HEK293 (cell line): ENCODE results near the gene HYPK.

Experiments
- ZFP3 ChIP-seq: fragments of 450-650 bp; formaldehyde crosslinking; IDR thresholded peaks from 2 replicates; pipeline ENCODE4 v1.5.1; 2016; ENCODE audit warnings: low read depth, missing biosample characterization, missing genetic modification characterization
- ZNF132 ChIP-seq: fragments of 450-650 bp; formaldehyde crosslinking; IDR thresholded peaks from 2 replicates; pipeline ENCODE4 v1.5.1; 2017; ENCODE audit warnings: missing biosample characterization, missing genetic modification characterization, borderline replicate concordance
- ZNF184 ChIP-seq: fragments of 450-650 bp; IDR thresholded peaks from 2 replicates; pipeline ENCODE4 v1.5.1; 2018; ENCODE audit warnings: missing biosample characterization, mild to moderate bottlenecking, missing genetic modification characterization
- ZNF239 ChIP-seq: fragments of 450-650 bp; formaldehyde crosslinking; IDR thresholded peaks from 2 replicates; pipeline ENCODE4 v1.5.1; 2016; ENCODE audit warnings: missing biosample characterization, missing genetic modification characterization
- ZNF274 ChIP-seq, 2 experiments: fragments of 200-500 bp in 1 of 2; fragments of 450-650 bp in 1 of 2; sonication (Bioruptor generic) in 1 of 2; formaldehyde crosslinking in 1 of 2; IDR thresholded peaks; 2 replicates each; pipeline versions ENCODE4 v1.5.1 to v1.6.1; 2014 to 2016; ENCODE audit warnings: borderline replicate concordance in 1 of 2, inconsistent platforms in 1 of 2, low read length in 1 of 2, missing biosample characterization in 1 of 2, missing genetic modification characterization in 1 of 2
- ZNF391 ChIP-seq: fragments of 450-650 bp; formaldehyde crosslinking; IDR thresholded peaks from 2 replicates; pipeline ENCODE4 v1.5.1; 2016; ENCODE audit warnings: low read depth, missing biosample characterization, missing genetic modification characterization, borderline replicate concordance
- ZNF416 ChIP-seq: fragments of 450-650 bp; formaldehyde crosslinking; IDR thresholded peaks from 2 replicates; pipeline ENCODE4 v1.5.1; 2016; ENCODE audit warnings: missing biosample characterization, missing genetic modification characterization
- TF ChIP-seq, protein P1 (sequence below): fragments of 450-650 bp; formaldehyde crosslinking; IDR thresholded peaks from 2 replicates; pipeline ENCODE4 v1.5.1; 2016; ENCODE audit warnings: missing biosample characterization, missing genetic modification characterization
- TF ChIP-seq, protein P2 (sequence below): fragments of 450-650 bp; formaldehyde crosslinking; IDR thresholded peaks from 2 replicates; pipeline ENCODE4 v1.5.1; 2016; ENCODE audit warnings: missing biosample characterization, missing genetic modification characterization
- TF ChIP-seq, protein P3 (sequence below): fragments of 450-650 bp; formaldehyde crosslinking; IDR thresholded peaks from 2 replicates; pipeline ENCODE4 v1.5.1; 2016; ENCODE audit warnings: missing biosample characterization, missing genetic modification characterization
- TF ChIP-seq, protein P4 (sequence below): fragments of 450-650 bp; formaldehyde crosslinking; IDR thresholded peaks from 2 replicates; pipeline ENCODE4 v1.5.1; 2016; ENCODE audit warnings: missing biosample characterization, missing genetic modification characterization

DNA sequence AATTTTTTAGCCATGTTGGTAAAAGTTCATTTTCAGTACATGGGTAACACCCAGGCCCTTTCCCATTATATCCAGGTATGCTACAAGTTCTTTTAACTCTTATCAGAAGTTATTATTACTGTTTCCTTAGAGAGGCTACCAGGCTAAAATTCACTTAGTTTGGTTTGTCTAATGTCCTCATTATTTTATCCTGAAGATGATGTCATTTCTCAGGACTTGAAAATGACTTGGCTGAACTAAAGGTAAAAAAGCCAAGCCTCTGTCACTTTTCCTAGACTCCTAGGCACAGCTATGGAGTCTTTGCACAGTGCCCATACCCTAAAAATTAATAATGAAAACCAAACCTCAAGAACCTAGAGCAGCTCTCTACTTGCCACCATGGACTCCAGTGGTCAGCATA is 27.8 kb upstream of the HYPK start:
- TF ChIP-seq ZNF274 (IDR thresholded peaks at IDR 0.05; ENCODE audit: low read length) (no peak), ZNF274 (tag by site-specific recombination; IDR thresholded peaks at IDR 0.05; ENCODE audit: borderline replicate concordance) (no peak), ZFP3 (tag by site-specific recombination) (no peak), ZNF391 (tag by site-specific recombination) (no peak), ZNF416 (no peak), ZNF239 (no peak), ZNF132 (no peak), ZNF184 (tag by site-specific recombination) (no peak)
- TF ChIP-seq, protein P1, sequence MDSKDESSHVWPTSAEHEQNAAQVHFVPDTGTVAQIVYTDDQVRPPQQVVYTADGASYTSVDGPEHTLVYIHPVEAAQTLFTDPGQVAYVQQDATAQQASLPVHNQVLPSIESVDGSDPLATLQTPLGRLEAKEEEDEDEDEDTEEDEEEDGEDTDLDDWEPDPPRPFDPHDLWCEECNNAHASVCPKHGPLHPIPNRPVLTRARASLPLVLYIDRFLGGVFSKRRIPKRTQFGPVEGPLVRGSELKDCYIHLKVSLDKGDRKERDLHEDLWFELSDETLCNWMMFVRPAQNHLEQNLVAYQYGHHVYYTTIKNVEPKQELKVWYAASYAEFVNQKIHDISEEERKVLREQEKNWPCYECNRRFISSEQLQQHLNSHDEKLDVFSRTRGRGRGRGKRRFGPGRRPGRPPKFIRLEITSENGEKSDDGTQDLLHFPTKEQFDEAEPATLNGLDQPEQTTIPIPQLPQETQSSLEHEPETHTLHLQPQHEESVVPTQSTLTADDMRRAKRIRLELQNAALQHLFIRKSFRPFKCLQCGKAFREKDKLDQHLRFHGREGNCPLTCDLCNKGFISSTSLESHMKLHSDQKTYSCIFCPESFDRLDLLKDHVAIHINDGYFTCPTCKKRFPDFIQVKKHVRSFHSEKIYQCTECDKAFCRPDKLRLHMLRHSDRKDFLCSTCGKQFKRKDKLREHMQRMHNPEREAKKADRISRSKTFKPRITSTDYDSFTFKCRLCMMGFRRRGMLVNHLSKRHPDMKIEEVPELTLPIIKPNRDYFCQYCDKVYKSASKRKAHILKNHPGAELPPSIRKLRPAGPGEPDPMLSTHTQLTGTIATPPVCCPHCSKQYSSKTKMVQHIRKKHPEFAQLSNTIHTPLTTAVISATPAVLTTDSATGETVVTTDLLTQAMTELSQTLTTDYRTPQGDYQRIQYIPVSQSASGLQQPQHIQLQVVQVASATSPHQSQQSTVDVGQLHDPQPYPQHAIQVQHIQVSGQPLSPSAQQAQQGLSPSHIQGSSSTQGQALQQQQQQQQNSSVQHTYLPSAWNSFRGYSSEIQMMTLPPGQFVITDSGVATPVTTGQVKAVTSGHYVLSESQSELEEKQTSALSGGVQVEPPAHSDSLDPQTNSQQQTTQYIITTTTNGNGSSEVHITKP (tag by site-specific recombination), result no peak
- TF ChIP-seq, protein P2, sequence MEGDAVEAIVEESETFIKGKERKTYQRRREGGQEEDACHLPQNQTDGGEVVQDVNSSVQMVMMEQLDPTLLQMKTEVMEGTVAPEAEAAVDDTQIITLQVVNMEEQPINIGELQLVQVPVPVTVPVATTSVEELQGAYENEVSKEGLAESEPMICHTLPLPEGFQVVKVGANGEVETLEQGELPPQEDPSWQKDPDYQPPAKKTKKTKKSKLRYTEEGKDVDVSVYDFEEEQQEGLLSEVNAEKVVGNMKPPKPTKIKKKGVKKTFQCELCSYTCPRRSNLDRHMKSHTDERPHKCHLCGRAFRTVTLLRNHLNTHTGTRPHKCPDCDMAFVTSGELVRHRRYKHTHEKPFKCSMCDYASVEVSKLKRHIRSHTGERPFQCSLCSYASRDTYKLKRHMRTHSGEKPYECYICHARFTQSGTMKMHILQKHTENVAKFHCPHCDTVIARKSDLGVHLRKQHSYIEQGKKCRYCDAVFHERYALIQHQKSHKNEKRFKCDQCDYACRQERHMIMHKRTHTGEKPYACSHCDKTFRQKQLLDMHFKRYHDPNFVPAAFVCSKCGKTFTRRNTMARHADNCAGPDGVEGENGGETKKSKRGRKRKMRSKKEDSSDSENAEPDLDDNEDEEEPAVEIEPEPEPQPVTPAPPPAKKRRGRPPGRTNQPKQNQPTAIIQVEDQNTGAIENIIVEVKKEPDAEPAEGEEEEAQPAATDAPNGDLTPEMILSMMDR (tag by site-specific recombination), result no peak
- TF ChIP-seq, protein P3, sequence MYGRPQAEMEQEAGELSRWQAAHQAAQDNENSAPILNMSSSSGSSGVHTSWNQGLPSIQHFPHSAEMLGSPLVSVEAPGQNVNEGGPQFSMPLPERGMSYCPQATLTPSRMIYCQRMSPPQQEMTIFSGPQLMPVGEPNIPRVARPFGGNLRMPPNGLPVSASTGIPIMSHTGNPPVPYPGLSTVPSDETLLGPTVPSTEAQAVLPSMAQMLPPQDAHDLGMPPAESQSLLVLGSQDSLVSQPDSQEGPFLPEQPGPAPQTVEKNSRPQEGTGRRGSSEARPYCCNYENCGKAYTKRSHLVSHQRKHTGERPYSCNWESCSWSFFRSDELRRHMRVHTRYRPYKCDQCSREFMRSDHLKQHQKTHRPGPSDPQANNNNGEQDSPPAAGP (tag by site-specific recombination), result no peak
- TF ChIP-seq, protein P4, sequence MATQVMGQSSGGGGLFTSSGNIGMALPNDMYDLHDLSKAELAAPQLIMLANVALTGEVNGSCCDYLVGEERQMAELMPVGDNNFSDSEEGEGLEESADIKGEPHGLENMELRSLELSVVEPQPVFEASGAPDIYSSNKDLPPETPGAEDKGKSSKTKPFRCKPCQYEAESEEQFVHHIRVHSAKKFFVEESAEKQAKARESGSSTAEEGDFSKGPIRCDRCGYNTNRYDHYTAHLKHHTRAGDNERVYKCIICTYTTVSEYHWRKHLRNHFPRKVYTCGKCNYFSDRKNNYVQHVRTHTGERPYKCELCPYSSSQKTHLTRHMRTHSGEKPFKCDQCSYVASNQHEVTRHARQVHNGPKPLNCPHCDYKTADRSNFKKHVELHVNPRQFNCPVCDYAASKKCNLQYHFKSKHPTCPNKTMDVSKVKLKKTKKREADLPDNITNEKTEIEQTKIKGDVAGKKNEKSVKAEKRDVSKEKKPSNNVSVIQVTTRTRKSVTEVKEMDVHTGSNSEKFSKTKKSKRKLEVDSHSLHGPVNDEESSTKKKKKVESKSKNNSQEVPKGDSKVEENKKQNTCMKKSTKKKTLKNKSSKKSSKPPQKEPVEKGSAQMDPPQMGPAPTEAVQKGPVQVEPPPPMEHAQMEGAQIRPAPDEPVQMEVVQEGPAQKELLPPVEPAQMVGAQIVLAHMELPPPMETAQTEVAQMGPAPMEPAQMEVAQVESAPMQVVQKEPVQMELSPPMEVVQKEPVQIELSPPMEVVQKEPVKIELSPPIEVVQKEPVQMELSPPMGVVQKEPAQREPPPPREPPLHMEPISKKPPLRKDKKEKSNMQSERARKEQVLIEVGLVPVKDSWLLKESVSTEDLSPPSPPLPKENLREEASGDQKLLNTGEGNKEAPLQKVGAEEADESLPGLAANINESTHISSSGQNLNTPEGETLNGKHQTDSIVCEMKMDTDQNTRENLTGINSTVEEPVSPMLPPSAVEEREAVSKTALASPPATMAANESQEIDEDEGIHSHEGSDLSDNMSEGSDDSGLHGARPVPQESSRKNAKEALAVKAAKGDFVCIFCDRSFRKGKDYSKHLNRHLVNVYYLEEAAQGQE (tag by site-specific recombination), result no peak
